Liver (tissue), 9 donors: ENCODE results near the gene CD274. TPM values are rescaled to one million over a fixed set of nuclear protein-coding genes. Genes with fewer than 3 reads are reported as not detected.

Source experiments
- DNase-seq: peaks from one replicate; pipeline ENCODE4 v3.0.0-alpha.2; 2017; ENCODE audit warnings: low spot score
- H3K27ac ChIP-seq, 2 donors: one replicate each; pipeline ENCODE4 v1.7.0; 2013; ENCODE audit warnings: inconsistent platforms in 2 of 2, low read length in 2 of 2, control low read depth in 1 of 2, low read depth in 1 of 2, mild to moderate bottlenecking in 1 of 2
- H3K27me3 ChIP-seq, 4 donors: one replicate each; pipeline versions ENCODE4 v1.6.1 to v1.7.0; 2013; ENCODE audit warnings: low read length in 3 of 4, inconsistent platforms in 1 of 4, mild to moderate bottlenecking in 1 of 4, moderate library complexity in 1 of 4; ENCODE audit not compliant: control insufficient read depth in 4 of 4, insufficient read depth in 4 of 4
- H3K36me3 ChIP-seq, 4 donors: one replicate each; pipeline versions ENCODE4 v1.6.1 to v1.7.0; 2013; ENCODE audit warnings: low read length in 3 of 4, mild to moderate bottlenecking in 3 of 4, low read depth in 1 of 4, moderate library complexity in 1 of 4; ENCODE audit not compliant: control insufficient read depth in 4 of 4, insufficient read depth in 3 of 4
- H3K4me1 ChIP-seq, 4 donors: one replicate each; pipeline versions ENCODE4 v1.6.1 to v1.7.0; 2013; ENCODE audit warnings: low read length in 3 of 4, mild to moderate bottlenecking in 3 of 4, moderate library complexity in 1 of 4; ENCODE audit not compliant: control insufficient read depth in 4 of 4, insufficient read depth in 4 of 4
- H3K4me3 ChIP-seq, 3 donors: one replicate each; pipeline versions ENCODE4 v1.6.1 to v1.7.0; 2013; ENCODE audit warnings: low read length in 3 of 3, control low read depth in 1 of 3, low read depth in 1 of 3, mild to moderate bottlenecking in 1 of 3
- H3K9ac ChIP-seq, 2 donors: one replicate each; pipeline ENCODE4 v1.7.0; 2013; ENCODE audit warnings: low read length in 2 of 2, mild to moderate bottlenecking in 2 of 2, moderate library complexity in 2 of 2, control low read depth in 1 of 2, low read depth in 1 of 2
- H3K9me3 ChIP-seq, 4 donors: one replicate each; pipeline versions ENCODE4 v1.6.1 to v1.7.0; 2013; ENCODE audit warnings: low read length in 3 of 4; ENCODE audit not compliant: control insufficient read depth in 4 of 4
- CTCF ChIP-seq: fragments of 150-350 bp; IDR thresholded peaks from 2 replicates; pipeline ENCODE4 v1.5.1; 2017; ENCODE audit warnings: improper control_type of control experiment, low read depth, low read length; ENCODE audit not compliant: missing input control
- EGR1 ChIP-seq, 2 donors: IDR thresholded peaks; 2 replicates each; pipeline ENCODE4 v1.6.1; 2016 to 2018; ENCODE audit warnings: antibody characterized with exemption in 2 of 2, low read depth in 2 of 2
- FOXA1 ChIP-seq: IDR thresholded peaks from 2 replicates; pipeline ENCODE4 v1.6.1; 2016; ENCODE audit warnings: antibody characterized with exemption
- FOXA2 ChIP-seq: IDR thresholded peaks from 2 replicates; pipeline ENCODE4 v1.6.1; 2016; ENCODE audit warnings: antibody characterized with exemption
- GABPA ChIP-seq, 2 donors: IDR thresholded peaks in 1 of 2; conservative IDR thresholded peaks in 1 of 2; 2 replicates each; pipeline ENCODE4 v1.6.1; 2016; ENCODE audit warnings: antibody characterized with exemption in 2 of 2, mild to moderate bottlenecking in 1 of 2, moderate library complexity in 1 of 2
- HNF4A ChIP-seq, 2 donors: conservative IDR thresholded peaks; 2 replicates each; pipeline ENCODE4 v1.6.1; 2016; ENCODE audit warnings: antibody characterized with exemption in 2 of 2, mild to moderate bottlenecking in 2 of 2
- HNF4G ChIP-seq: IDR thresholded peaks from 2 replicates; pipeline ENCODE4 v1.6.1; 2016; ENCODE audit warnings: antibody characterized with exemption
- JUND ChIP-seq, 2 donors: IDR thresholded peaks; 2 replicates each; pipeline ENCODE4 v1.6.1; 2016; ENCODE audit warnings: antibody characterized with exemption in 2 of 2
- MAX ChIP-seq: IDR thresholded peaks from 2 replicates; pipeline ENCODE4 v1.6.1; 2016; ENCODE audit warnings: antibody characterized with exemption
- NR2F2 ChIP-seq: IDR thresholded peaks from 2 replicates; pipeline ENCODE4 v1.6.1; 2016; ENCODE audit warnings: antibody characterized with exemption
- RAD21 ChIP-seq, 2 donors: IDR thresholded peaks; 2 replicates each; pipeline ENCODE4 v1.6.1; 2016; ENCODE audit warnings: antibody characterized with exemption in 2 of 2, mild to moderate bottlenecking in 2 of 2
- REST ChIP-seq: IDR thresholded peaks from 2 replicates; pipeline ENCODE4 v1.6.1; 2016; ENCODE audit warnings: antibody characterized with exemption, mild to moderate bottlenecking
- RXRA ChIP-seq, 2 donors: IDR thresholded peaks; 2 replicates each; pipeline ENCODE4 v1.6.1; 2017 to 2018; ENCODE audit warnings: antibody characterized with exemption in 2 of 2, mild to moderate bottlenecking in 1 of 2
- SP1 ChIP-seq: IDR thresholded peaks from 2 replicates; pipeline ENCODE4 v1.6.1; 2018; ENCODE audit warnings: antibody characterized with exemption, mild to moderate bottlenecking
- TAF1 ChIP-seq: conservative IDR thresholded peaks from 2 replicates; pipeline ENCODE4 v1.6.1; 2016; ENCODE audit warnings: antibody characterized with exemption, mild to moderate bottlenecking
- YY1 ChIP-seq: IDR thresholded peaks from 2 replicates; pipeline ENCODE4 v1.6.1; 2016; ENCODE audit warnings: antibody characterized with exemption, mild to moderate bottlenecking
- ZBTB33 ChIP-seq: IDR thresholded peaks from 2 replicates; pipeline ENCODE4 v1.6.1; 2016; ENCODE audit warnings: antibody characterized with exemption
- WGBS: extraction: QIAGEN DNeasy Blood & Tissue Kit; methylation state at CpG from one replicate; pipeline ENCODE4 v1.1.7; 2013; 5-methylcytosine and 5-hydroxymethylcytosine counted together
- polyA plus RNA-seq, 2 donors: library from polyadenylated mRNA; stranded (reverse) in 1 of 2; unstranded in 1 of 2; fragments of 200-250 nt in 1 of 2; fragments of >200 nt in 1 of 2; fragmentation: Nextera tagmentation in 1 of 2; extraction: Ambion mirVana in 1 of 2; gene quantifications; one replicate each; pipeline versions ENCODE4 v1.2.1 to v1.2.3, GENCODE V29; 2013 to 2015
- total RNA-seq, 2 donors: library from RNA; depleted of rRNA; stranded (reverse); fragments of >200 nt; gene quantifications; one replicate each; pipeline ENCODE4 v1.2.3, GENCODE V29; 2014
- TF ChIP-seq, protein P1 (sequence below): IDR thresholded peaks from 2 replicates; pipeline ENCODE4 v1.6.1; 2016; ENCODE audit warnings: antibody characterized with exemption
- donor health status: healthy.
- donor health status: healthy.
- donor health status: healthy.
- donor health status: healthy.
- donor health status: healthy.

The CD274 gene
- total and polyA plus RNA-seq, 4 donors = 1.0 to 3.1 (median 1.9) TPM

DNA sequence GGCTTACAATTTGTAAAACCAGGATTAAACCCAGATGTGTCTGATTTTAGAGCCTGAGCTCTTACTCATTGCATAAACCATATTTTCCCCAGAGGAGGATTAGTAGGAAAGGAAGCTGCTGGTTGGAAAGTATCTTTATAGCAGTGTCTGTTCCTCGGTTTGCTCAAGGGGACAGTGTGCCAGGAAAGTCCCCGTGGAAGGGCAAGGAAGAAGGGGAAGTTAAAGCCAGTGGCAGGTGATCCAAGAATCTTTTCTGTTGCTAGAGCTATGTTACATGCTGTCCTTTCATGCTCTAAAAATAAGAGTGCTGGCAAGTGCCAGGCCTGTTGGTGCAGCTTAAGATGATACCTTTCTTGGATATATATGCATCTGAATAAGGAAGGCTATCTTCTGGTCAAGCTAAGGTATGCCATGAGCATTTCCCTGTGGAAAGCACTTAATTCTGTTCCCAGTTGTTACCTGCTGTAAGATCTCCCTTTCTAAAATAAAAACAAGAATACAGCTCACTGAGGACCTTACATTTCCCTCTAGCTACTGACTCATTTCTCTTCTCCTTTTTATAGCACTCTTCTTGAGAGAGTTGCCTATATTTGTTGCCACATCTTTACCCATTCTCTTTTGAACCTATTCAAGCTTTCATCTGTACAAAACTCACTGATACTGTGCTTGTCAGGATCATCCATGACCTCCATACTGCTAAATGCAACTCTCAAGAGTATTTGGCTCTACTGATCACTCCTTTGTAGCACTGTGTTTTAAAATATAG lies 68.0 kb downstream of the CD274 start:
- no peaks in the 10 kb centered on the region for H3K27me3 ChIP-seq
- no peak for DNase-seq
- H3K9ac ChIP-seq = no peak overlapping the region
- no peaks in the 10 kb centered on the region for H3K9me3 ChIP-seq
- 59% methylated on average over 2 of the region's 2 CpGs for WGBS
- TF ChIP-seq TAF1 (no peak), NR2F2 (no peak), REST (no peak), EGR1 (IDR thresholded peaks at IDR 0.05; ENCODE audit: low read depth in 2 of 2) (no peak), MAX (no peak), FOXA2 (no peak), ZBTB33 (no peak), YY1 (no peak), RXRA (IDR thresholded peaks at IDR 0.05) (no peak), HNF4A (conservative IDR thresholded peaks at IDR 0.05) (no peak), GABPA (IDR thresholded peaks at IDR 0.05 in 1 of 2, conservative IDR thresholded peaks at IDR 0.05 in 1 of 2) (no peak), JUND (IDR thresholded peaks at IDR 0.05) (no peak), FOXA1 (no peak), CTCF (no peak), SP1 (no peak), RAD21 (IDR thresholded peaks at IDR 0.05) (no peak), HNF4G (no peak)
- TF ChIP-seq, protein P1, sequence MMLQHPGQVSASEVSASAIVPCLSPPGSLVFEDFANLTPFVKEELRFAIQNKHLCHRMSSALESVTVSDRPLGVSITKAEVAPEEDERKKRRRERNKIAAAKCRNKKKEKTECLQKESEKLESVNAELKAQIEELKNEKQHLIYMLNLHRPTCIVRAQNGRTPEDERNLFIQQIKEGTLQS = no peak
- H3K4me3 ChIP-seq = no peak overlapping the region
- no peak overlapping the region for H3K27ac ChIP-seq
- H3K36me3 ChIP-seq = no peaks in the 10 kb centered on the region
- no peaks in the 10 kb centered on the region for H3K4me1 ChIP-seq
